Stimulated activated CD4-positive, alpha-beta T cell treated with anti-CD3 and anti-CD28 coated beads, TNF-alpha, amount 100 ng/mL, for 24 hours (primary cell): ENCODE results near the gene EIPR1.

Experiments
- DNase-seq, 3 experiments: peaks; one replicate each; pipeline ENCODE4 v3.0.0-alpha.2; 2020; ENCODE audit warnings: low read depth in 3 of 3

EIPR1 gene

GRCh38 chr2:3269425-3270094 is 108.1 kb downstream of the EIPR1 start:
- no peak for DNase-seq

DNA sequence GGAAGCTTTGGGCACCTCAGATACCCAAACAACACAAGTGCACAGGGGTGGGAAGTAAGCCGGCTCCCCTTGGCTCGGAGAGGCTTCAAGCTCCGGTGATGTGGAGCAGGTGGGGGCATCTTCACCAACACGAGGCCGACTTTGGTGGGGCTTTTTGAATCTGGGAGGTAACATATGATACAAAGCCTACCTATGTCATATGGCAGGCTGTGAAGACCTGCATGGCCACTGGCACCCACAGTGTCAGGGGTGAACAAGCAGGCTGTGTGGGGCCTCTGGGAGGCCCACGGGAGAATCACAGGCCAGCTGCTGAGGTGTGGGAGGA is 109.0 kb downstream of the EIPR1 start:
- DNase-seq: no peak

GRCh38 chr2:3267869-3268704 is 109.5 kb downstream of the EIPR1 start:
- no peak for DNase-seq

DNA sequence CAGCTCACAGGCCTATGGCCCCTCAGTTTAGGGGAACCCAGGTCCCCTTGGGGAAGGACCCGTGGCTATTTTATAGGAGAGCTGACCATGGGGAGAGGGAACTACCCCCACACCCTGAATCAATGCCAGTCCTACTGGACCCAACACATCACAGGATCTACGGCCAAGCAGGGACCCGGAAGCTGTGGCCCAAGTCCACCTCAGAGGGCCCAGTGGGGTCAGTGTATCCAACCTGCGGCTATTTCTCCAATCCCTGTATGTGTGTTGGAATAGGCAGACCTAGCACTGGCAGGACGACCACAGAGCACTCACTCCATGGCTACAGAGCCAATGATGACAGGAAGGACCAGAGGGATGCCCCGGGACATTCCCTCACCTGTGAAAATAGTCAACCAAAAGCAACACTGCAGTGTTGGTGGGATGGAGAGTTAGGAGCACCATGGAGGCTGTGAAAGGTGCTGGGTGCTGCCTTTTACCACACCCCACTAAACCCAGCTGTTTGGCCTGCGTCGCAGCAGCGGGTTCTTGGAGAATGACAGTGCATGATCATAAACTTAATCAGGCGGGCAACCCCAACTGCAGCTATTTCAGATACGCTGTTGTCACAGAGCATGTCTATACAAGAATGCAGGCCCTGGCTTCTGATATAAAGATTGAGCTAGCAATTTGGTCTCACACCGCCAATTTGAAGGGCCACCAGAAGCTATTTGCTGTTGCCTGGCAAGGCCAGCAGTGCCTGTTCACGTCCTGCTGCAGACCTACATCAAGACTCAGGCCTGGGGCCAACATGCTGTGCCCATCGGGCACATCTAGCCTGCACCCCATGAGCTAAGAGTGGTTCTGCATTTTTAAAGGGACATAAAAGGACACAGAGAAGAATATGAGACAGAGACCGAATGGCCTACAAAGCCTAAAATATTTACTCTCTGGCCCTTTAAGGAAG is 110.4 kb downstream of the EIPR1 start:
- no peak for DNase-seq

DNA sequence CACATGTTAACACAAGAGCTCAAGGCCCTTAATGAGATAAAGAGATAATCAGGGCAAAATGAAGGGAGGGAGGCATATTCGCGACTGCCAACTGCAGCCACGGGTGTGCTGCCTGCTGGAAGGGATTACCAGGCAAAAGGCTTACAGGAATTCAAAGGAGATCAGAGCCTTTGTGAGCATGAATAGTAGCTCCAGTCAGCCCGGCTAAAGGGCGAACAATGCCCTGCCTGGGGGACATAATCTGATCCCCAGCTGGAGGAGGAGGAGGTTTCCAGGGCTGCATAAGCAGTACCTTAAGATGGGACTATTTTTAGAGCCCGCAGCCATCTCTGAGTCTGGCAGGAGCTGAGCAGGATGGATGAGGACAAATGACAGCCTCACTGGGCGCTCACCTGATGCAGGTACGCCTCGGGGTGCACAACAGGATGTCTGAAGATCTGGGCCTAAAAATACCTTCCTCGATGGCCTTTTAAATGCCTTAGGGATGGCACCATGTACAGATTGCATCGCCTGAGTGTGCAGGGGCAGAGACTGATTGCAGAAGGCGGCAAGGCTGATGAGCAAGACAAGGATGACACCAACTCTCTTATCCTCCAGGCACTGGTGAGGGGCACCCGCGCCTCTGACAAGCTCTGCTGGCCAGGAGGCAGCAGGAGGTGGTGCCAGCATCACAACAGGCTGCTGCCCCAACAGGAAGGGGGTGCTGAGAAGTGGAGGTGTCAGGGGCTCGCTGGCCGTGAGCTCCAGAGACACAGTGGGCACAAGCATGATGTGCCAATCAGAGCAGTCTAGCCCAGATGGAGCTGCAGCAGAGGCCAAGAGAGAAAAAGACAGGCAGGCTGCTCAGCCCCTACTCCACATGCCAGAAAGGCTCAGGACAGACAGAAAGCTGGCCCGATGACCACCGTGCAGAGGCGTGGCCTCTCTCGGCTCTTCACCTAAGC is 111.4 kb downstream of the EIPR1 start:
- no peak for DNase-seq

GRCh38 chr2:3265471-3265870 is 112.1 kb downstream of the EIPR1 start:
- no peak for DNase-seq

DNA sequence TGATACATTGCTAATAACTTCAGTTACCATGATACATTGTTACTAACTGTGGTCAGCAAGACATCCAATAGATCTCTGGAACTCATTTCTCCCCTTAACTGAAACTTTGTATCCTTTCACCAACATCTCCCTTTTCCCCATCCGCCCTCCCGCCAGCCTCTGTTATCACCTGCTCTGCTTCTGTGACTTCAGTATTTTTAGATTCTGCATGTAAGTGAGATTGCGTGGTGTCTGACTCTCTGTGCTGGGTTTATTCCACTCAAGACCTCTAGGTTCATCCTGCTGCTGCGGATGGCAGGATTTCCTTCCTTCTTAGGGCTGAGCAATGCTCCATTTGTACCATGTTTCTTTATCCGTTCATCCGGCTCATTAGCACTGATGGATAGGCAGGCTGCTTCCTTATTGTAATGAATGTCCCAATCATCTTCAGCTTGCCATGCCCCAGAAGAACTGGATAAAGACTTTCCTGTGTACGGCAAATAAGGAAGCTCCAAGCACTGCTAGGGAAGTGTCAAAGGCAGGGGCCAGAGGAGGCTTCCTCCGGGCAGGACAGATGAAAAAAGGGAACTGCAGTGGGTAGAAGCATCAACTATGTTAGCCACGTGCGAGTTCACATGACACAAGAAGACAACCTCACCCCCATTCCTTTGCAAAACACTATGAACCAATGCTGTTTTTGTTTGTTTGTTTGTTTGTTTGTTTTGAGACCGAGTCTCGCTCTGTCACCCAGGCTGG is 113.4 kb downstream of the EIPR1 start:
- DNase-seq: no peak

DNA sequence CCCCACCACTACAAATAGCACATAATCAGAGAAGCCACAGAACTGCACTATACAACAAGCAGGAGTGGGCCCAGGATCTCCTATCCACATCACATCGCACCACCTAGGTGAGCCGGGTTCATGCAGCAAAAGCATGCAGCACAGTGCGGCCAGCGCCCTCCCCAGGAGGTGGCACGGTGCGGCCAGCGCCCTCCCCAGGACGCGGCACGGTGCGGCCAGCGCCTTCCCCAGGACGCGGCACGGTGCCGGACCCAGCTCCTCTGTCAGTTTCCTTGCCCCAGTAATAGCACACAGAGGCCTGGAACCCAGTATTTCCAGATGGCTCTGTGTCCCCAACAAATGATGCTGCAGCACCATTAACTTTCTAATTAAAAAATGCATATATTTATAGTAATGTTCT is 114.1 kb downstream of the EIPR1 start:
- DNase-seq: no peak

- no peak for DNase-seq
Observed at GRCh38 chr2:3262437-3263388, 114.9 kb downstream of the EIPR1 start.

- DNase-seq: no peak
Observed at GRCh38 chr2:3261511-3261910, 116.1 kb downstream of the EIPR1 start.

DNA sequence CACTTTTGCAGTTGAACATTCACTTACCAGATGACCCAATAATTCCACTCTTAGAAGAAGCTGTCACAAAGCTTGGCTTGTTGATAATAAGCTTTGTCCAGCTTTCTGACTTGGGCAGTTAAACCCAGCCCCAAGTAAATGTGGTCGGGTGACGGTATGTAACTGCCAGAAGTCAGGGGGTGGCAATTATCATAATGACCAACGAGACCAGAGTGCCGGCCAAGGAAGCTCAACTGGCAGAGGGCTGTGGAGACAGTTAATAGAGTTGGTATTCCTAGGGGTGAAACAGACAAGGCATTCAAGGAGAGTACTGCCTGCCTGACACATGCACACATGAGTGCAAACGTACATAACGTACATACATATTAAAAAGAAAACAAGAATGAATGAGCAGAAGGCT is 116.7 kb downstream of the EIPR1 start:
- no peak for DNase-seq

GRCh38 chr2:3257826-3258225 is 119.8 kb downstream of the EIPR1 start:
- DNase-seq: no peak

DNA sequence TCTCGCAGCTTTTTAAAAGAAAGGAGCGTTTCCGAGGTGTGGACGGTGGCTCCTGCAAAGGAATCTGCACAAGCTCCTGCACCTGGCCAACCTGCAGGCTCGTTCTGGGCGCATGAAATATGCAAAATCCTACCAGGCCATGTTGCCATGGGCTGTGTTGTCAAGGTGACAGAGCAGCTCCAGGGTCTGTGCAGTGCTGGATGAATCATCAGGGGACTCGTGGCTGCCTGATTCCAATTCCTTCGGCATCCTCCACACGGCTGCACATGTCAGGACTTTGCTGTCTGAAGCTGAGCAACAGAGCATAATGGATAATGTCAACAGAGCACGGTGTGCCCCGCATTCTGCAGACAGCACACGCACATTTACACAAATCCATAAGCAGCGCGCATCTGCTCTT is 120.5 kb downstream of the EIPR1 start:
- DNase-seq: no peak

GRCh38 chr2:3256605-3257004 is 121.0 kb downstream of the EIPR1 start:
- DNase-seq: no peak

- no peak for DNase-seq
Observed at GRCh38 chr2:3256157-3256556, 121.5 kb downstream of the EIPR1 start.

GRCh38 chr2:3254442-3254941 is 123.1 kb downstream of the EIPR1 start:
- DNase-seq: no peak

DNA sequence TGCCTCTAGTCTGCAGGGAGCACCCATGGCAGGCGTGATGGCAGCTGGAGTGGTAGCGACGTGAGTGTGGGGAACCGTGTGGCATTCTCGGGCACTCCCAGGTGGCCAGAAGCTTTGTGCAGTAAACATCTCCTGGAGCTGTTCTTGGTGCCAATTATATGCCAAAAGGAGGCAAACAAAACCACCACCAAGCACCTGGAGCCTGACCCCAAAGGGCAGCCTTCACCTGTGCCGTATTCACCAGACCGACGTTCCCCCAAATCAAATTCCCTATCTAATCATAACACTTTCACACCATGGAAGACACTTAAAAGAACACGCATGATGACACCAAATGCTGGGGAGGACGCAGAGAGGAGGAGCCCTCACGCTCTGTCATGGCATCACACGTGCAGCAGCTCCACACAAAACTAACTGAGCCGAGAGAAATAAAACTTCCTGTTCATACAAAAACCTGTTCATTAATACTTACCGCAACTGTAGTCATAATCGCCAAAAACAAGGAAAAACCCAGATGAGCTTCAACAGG is 123.6 kb downstream of the EIPR1 start:
- no peak for DNase-seq

DNA sequence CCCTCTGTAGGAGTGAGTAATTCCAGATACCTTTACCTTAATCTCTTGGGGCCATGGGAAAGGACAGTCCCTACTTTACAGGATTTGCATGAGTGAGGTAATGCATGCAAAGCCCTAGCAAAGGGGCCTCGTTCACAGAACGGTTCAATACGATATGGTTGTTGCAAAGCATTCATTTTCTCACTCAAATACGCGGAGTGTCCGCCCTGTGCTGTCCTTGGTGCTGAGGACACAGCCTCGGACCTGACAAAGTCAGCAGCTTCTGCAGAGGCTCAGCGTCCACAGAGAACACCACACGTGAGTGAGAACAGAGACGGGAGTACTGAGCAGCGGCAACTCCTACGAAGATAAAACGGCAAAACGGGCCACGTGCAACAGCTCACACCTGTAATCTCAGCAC is 125.7 kb downstream of the EIPR1 start:
- DNase-seq: no peak

GRCh38 chr2:3249476-3249962 is 128.1 kb downstream of the EIPR1 start:
- no peak for DNase-seq
